Stimulated activated CD4-positive, alpha-beta T cell treated with anti-CD3 and anti-CD28 coated beads, Interleukin-1b, Interleukin-23, amount 100 ng/mL, for 24 hours (primary cell): Measurements from ENCODE around the gene GINS1.
"Not testable (repeated sequence)": the region's sequence is repeated elsewhere in the genome, so short reads cannot be mapped to it uniquely, and the experiment has no call there.

Source experiments
- DNase-seq, 4 experiments: peaks; one replicate each; pipeline ENCODE4 v3.0.0-alpha.2; 2020; ENCODE audit warnings: low read depth in 4 of 4, low spot score in 1 of 4

The GINS1 gene

GRCh38 chr20:25389858-25390537 is 17.5 kb upstream of the GINS1 start:
- DNase-seq, result no peak

GRCh38 chr20:25390538-25391528 is 16.6 kb upstream of the GINS1 start, which contains the start of gene ABHD12:
Gene ABHD12, minus strand, starts transcription at chr20:25390835. Its CDS starts 132 bp downstream, at chr20:25390703.
- peak; percentile 88 to 94 (median 92) for DNase-seq

DNA sequence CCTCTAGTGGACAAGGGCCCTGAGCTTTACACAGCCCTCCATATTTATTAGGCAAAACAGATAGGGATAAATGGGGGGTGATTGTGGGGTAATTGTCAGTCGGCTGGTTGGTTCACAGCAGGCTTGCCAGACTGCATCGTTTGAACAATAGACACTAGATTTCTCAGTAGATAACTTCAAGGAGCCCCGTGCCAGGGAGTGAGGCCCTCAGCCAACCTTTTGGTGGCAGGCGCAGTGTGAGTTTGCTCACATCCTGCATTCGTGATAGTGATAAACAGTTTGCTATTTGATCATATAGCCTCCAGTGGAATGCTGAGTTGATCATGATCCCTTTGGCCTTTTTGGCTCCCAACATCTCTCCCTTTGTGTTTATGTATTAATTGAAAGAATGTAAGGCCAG is 13.2 kb upstream of the GINS1 start:
- DNase-seq, result no peak

DNA sequence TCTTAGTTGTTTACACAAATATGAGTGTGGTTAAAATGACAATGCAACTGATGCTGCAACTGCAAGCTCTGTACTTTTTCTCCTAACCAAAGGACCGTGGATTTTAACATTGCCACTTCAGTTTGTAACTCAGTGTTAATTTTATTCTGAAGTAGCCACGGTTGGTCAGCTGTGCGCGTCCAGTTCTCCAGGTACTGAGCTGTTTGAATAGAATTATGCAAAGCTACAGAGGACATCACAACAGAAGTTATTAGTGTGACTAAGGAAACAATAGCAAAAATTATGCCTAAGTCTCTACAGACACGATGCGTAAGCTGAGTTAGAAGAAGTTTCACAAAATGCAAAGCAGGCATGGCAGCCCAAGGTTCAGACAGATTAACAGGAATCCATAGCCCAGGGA is 12.5 kb upstream of the GINS1 start:
- DNase-seq, result no peak

GRCh38 chr20:25397096-25397495 is 10.4 kb upstream of the GINS1 start:
- DNase-seq, result no peak

DNA sequence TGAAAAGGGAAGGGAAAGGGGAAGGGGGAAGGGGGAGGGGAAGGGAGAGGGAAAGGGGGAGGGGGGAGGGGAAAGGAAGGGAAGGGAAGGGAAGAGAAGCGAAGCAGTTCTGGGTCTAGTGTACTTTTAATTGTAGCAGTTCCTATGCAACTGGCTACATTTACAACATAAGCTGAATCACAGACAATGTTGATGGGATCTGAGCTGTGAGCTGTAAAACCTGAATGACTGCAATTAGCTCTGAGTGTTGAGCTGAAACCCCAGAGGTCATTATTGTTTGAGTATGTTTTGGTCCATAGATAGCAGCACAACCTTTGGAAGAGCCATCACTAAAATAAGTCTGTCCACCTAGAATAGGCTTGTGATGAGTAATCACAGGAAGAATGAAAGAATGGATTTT is 9.7 kb upstream of the GINS1 start:
- DNase-seq, result no peak

GRCh38 chr20:25398376-25399036 is 9.0 kb upstream of the GINS1 start:
- no peak for DNase-seq

DNA sequence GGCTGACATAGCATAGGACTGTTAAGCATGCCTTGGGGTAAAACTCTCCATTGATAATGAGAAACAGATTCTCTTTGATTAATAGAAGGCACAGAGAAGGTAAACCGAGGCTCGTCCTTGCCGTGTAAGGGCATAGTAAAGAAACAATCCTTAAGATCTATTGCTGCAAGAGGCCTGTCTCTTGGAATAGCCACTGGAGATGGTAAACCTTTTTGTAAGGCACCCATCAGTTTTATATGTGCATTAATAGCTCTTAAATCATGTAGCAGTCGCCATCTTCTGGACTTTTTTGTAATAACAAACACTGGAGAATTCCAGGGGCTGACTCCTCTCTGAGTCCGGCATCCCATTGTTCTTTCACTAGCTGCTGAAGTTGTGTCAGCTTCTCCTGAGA is 8.4 kb upstream of the GINS1 start:
- no peak for DNase-seq

DNA sequence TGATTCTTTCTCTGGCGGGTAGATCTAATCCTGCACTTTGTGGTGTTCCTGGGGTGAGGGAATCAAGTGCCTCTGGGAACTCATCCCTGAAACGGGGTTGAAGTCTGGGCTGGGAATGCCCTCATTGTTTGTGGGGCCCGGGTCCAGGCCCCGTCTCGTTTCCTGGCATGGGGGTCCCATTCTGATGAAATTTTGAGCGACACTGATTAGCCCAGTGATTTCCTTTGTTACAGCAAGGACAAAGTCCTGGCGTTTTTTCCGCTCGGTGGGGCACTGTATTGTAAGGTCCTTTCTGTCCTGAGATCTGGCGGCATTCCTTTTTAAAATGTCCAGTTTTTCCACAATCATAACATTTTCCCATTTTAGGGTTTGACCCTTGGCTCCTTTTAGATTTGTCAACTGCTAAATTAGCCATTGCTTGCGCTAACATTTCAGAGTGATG is 7.2 kb upstream of the GINS1 start:
- DNase-seq, result not testable (repeated sequence)

- no peak for DNase-seq
Observed at GRCh38 chr20:25402583-25402982, 4.9 kb upstream of the GINS1 start.

DNA sequence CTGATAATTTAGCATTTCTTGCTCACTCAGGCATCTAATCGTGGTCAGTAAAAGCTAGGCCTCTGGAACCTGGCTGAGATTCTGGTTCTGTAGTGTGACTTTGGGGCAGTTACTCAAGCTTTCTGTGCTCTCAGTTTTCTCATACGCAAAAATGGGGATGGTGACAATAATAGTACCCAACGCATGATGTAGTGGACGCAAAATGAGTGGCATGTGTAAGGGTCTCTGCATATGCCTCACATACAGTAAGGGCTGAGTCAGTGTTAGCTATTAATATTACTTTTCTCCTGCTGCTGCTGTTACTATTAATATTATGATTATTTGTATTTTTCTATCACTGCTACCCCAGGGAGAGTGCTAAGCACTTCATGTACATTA is 686 bp downstream of the GINS1 start:
- no peak for DNase-seq

- DNase-seq, result no peak
Observed at GRCh38 chr20:25408890-25409289, 1.4 kb downstream of the GINS1 start.

DNA sequence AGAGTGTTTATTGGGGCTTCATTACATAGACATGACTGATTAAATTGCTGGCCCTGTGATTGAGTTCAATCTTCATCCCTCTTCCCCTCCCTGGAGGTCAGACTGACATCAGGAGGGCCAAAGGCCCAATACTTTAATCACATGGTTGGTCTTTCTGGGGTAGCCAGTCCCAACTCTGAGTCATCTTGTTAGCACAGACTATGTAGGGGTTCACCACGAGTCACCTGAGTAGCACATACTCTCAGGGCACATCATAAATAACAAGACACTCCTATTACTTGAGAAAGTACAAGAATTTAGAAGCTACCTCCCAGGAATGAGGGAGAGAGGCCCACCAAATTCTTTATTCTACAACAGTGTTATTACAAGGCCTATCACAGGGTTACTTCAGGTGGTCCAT is 11.3 kb downstream of the GINS1 start:
- DNase-seq, result no peak

DNA sequence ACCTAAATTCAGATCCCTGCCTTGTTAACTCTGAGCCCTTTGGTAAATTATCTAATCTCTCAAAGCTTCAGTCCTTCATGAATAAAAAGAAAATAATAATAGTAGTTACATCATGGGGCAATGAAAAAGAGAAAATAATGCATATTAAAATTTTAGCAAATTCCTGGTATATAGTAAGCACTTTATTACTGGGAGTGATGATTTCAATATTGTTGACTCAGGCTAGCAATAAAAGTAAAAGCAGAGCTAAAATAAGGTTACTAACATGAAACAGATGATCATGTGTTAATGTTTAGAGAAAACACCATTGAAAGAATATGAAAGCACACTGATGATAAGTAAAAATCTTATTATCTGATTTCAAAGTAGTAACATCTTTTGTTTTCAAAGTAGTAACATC is 13.6 kb downstream of the GINS1 start:
- DNase-seq, result no peak

- no peak for DNase-seq
Observed at GRCh38 chr20:25422032-25422431, 14.6 kb downstream of the GINS1 start.

DNA sequence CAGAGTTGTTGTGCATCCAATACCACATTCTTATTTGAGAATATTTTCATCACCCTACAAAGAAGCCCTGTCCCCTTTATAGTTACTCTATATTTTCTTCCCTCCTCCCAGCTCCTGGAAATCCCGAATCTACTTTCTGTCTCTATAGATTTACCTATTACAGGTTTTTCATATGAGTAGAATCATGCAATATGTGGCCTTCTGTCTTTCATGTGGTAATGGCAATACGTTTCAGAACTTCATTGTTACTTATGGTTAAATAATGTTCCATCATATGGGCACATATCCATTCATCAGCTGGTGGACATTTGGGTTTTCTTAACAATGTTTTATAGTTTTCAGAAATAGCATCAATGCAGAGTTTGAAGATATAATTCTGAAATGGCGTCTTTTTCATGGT is 17.1 kb downstream of the GINS1 start:
- DNase-seq, result no peak

GRCh38 chr20:25437153-25437581 is 29.7 kb downstream of the GINS1 start:
- DNase-seq, result no peak

- no peak for DNase-seq
Observed at GRCh38 chr20:25439328-25439727, 31.9 kb downstream of the GINS1 start.

GRCh38 chr20:25444556-25444955 is 37.1 kb downstream of the GINS1 start:
- DNase-seq, result no peak

DNA sequence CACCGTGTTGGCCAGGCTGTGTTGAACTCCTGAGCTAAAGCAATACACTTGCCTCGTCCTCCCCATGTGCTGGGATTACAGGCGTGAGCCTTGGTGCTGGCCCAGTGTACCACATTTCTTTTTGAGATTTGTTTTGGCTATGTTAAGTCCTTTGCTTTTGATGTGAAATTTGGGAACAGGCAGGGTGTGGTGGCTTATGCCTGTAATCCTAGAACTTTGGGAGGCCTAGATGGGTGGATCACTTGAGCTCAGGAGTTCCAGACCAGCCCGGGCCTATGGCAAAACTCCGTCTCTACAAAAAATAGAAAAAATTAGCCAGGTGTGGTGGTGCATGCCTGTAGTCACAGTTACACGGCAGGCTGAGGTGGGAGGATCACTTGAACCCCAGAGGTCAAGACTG is 40.2 kb downstream of the GINS1 start:
- no peak for DNase-seq

GRCh38 chr20:25452333-25452732 is 44.9 kb downstream of the GINS1 start:
- no peak for DNase-seq
